Natural killer cell (primary cell): ENCODE data around the gene SPATA31E1. TPM values are rescaled to one million over a fixed set of nuclear protein-coding genes. Genes with fewer than 3 reads are reported as not detected.

ENCODE experiments used
- ATAC-seq, 3 donors: fragments of 150-1000 bp in 2 of 3; fragments of 200-7000 bp in 1 of 3; cut with Tn5 transposase; 1 replicate in 1 of 3; 2 replicates in 2 of 3; pipeline ENCODE4 v1.10.0; 2021; ENCODE audit warnings: mild to moderate bottlenecking in 2 of 3, moderate library complexity in 2 of 3
- DNase-seq, 2 donors: peaks; one replicate each; pipeline versions ENCODE4 v3.0.0 to v3.0.0-alpha.2; 2013 to 2021; ENCODE audit warnings: mixed read lengths in 1 of 2
- H3K27ac ChIP-seq: one replicate; pipeline ENCODE4 v1.5.1; 2013; ENCODE audit warnings: mild to moderate bottlenecking, low read length
- H3K27me3 ChIP-seq: one replicate; pipeline ENCODE4 v1.6.1; 2013; ENCODE audit warnings: low read length; ENCODE audit not compliant: control insufficient read depth, insufficient read depth
- H3K36me3 ChIP-seq: one replicate; pipeline ENCODE4 v1.6.1; 2013; ENCODE audit warnings: low read length; ENCODE audit not compliant: control insufficient read depth, insufficient read depth
- H3K4me1 ChIP-seq: one replicate; pipeline ENCODE4 v1.6.1; 2013; ENCODE audit warnings: low read length; ENCODE audit not compliant: control insufficient read depth, insufficient read depth
- H3K4me3 ChIP-seq: one replicate; pipeline ENCODE4 v1.5.1; 2013; ENCODE audit warnings: low read length
- H3K9me3 ChIP-seq: one replicate; pipeline ENCODE4 v1.6.1; 2013; ENCODE audit warnings: low read length; ENCODE audit not compliant: control insufficient read depth, insufficient read depth
- H3K27ac Mint-ChIP-seq, 2 donors: one replicate each; pipeline ENCODE4 v1.8.0; 2022; ENCODE audit warnings: mild to moderate bottlenecking in 2 of 2, mixed read lengths in 2 of 2, moderate library complexity in 1 of 2
- H3K27me3 Mint-ChIP-seq, 2 donors: one replicate each; pipeline ENCODE4 v1.8.0; 2022; ENCODE audit warnings: low read depth in 2 of 2, mixed read lengths in 2 of 2
- H3K36me3 Mint-ChIP-seq: one replicate; pipeline ENCODE4 v1.8.0; 2022; ENCODE audit warnings: mixed read lengths
- H3K4me1 Mint-ChIP-seq, 2 donors: one replicate each; pipeline ENCODE4 v1.8.0; 2022; ENCODE audit warnings: mixed read lengths in 2 of 2
- H3K4me3 Mint-ChIP-seq: one replicate; pipeline ENCODE4 v1.8.0; 2022; ENCODE audit warnings: mild to moderate bottlenecking, moderate library complexity, mixed read lengths
- H3K9me3 Mint-ChIP-seq, 2 donors: one replicate each; pipeline ENCODE4 v1.8.0; 2022; ENCODE audit warnings: mixed read lengths in 2 of 2
- CTCF ChIP-seq: fragments of 200-600 bp; IDR thresholded peaks from one replicate; pipeline ENCODE4 v1.8.0; 2022; ENCODE audit warnings: antibody characterized with exemption
- WGBS: methylation state at CpG from one replicate; pipeline ENCODE4 v1.1.7; 2013; ENCODE audit warnings: missing lambda C conversion rate; ENCODE audit not compliant: insufficient coverage; 5-methylcytosine and 5-hydroxymethylcytosine counted together
- intact Hi-C: fragments of 100-400 bp; cut with micrococcal nuclease; formaldehyde crosslinking; loops from one replicate; pipeline ENCODE4 v1.14.2; 2022
- total RNA-seq, 4 donors: library from RNA; stranded (reverse); fragments of 120-200 nt in 1 of 4; gene quantifications; one replicate each; pipeline versions ENCODE4 v1.2.3 to v1.2.4, GENCODE V29; 2013 to 2022

SPATA31E1 gene
- total RNA-seq, 3 donors from 2014 or later (not counting 1 experiment from before 2014, with no cell fraction given) = not detected

- Mint-ChIP-seq H3K4me1 (no peaks in the 10 kb centered on the region), H3K36me3 (no peaks in the 10 kb centered on the region), H3K4me3 (no peak overlapping the region), H3K27ac (no peak overlapping the region), H3K9me3 (no peaks in the 10 kb centered on the region), H3K27me3 (peaks cover 6 to 7% of the 10 kb centered on the region in 2 donors)
- Histone ChIP-seq H3K9me3 (peaks cover 3% of the 10 kb centered on the region), H3K27ac (no peak overlapping the region), H3K4me3 (no peak overlapping the region), H3K4me1 (no peaks in the 10 kb centered on the region), H3K27me3 (no peaks in the 10 kb centered on the region), H3K36me3 (no peaks in the 10 kb centered on the region)
- intact Hi-C loops = no loop called here
- no peak for TF ChIP-seq CTCF
- ATAC-seq = no peak
- no peak for DNase-seq
- WGBS = 82% methylated on average over 6 of the region's 7 CpGs
These were observed 29.4 kb upstream of the SPATA31E1 start for GRCh38 chr9:87853302-87853701.

- TF ChIP-seq CTCF = no peak
- H3K9me3 ChIP-seq = peaks cover 3% of the 10 kb centered on the region
- H3K4me3 Mint-ChIP-seq = no peak overlapping the region
- H3K4me3 ChIP-seq = no peak overlapping the region
- H3K36me3 ChIP-seq = no peaks in the 10 kb centered on the region
- no peak overlapping the region for H3K27ac ChIP-seq
- DNase-seq (no peak), ATAC-seq (no peak)
- H3K4me1 ChIP-seq = no peaks in the 10 kb centered on the region
- no peaks in the 10 kb centered on the region for H3K9me3 Mint-ChIP-seq
- intact Hi-C loops = no loop called here
- H3K27ac Mint-ChIP-seq = no peak overlapping the region
- H3K27me3 ChIP-seq = no peaks in the 10 kb centered on the region
- 85% methylated on average over 2 of the region's 3 CpGs for WGBS
- no peaks in the 10 kb centered on the region for H3K36me3 Mint-ChIP-seq
- H3K4me1 Mint-ChIP-seq = no peaks in the 10 kb centered on the region
- H3K27me3 Mint-ChIP-seq = peaks cover under 1 to 4% of the 10 kb centered on the region in 2 donors
These were observed 28.6 kb upstream of the SPATA31E1 start for GRCh38 chr9:87853876-87854579.

- 98% methylated on average over 5 of the region's 5 CpGs for WGBS
- H3K27ac ChIP-seq = no peak overlapping the region
- no peaks in the 10 kb centered on the region for H3K4me1 Mint-ChIP-seq
- no peaks in the 10 kb centered on the region for H3K27me3 ChIP-seq
- ATAC-seq (no peak), DNase-seq (no peak)
- peaks cover 3% of the 10 kb centered on the region for H3K9me3 ChIP-seq
- no peak for TF ChIP-seq CTCF
- no peaks in the 10 kb centered on the region for H3K9me3 Mint-ChIP-seq
- intact Hi-C loops = no loop called here
- no peak overlapping the region for H3K4me3 Mint-ChIP-seq
- H3K4me3 ChIP-seq = no peak overlapping the region
- no peaks in the 10 kb centered on the region for H3K4me1 ChIP-seq
- H3K27me3 Mint-ChIP-seq = peaks cover 0 to 4% of the 10 kb centered on the region in 2 donors
- no peaks in the 10 kb centered on the region for H3K36me3 Mint-ChIP-seq
- H3K36me3 ChIP-seq = no peaks in the 10 kb centered on the region
- H3K27ac Mint-ChIP-seq = no peak overlapping the region
These were observed 28.1 kb upstream of the SPATA31E1 start for GRCh38 chr9:87854580-87854955.

- Mint-ChIP-seq H3K27me3 (peaks cover 0 to 4% of the 10 kb centered on the region in 2 donors), H3K4me1 (no peaks in the 10 kb centered on the region), H3K36me3 (no peaks in the 10 kb centered on the region), H3K27ac (no peak overlapping the region), H3K4me3 (no peak overlapping the region), H3K9me3 (no peaks in the 10 kb centered on the region)
- Histone ChIP-seq H3K36me3 (no peaks in the 10 kb centered on the region), H3K4me3 (no peak overlapping the region), H3K4me1 (no peaks in the 10 kb centered on the region), H3K9me3 (peaks cover 3% of the 10 kb centered on the region), H3K27ac (no peak overlapping the region), H3K27me3 (no peaks in the 10 kb centered on the region)
- intact Hi-C loops = no loop called here
- 84% methylated on average over 3 of the region's 3 CpGs for WGBS
- DNase-seq = no peak
- TF ChIP-seq CTCF = no peak
- ATAC-seq = no peak
These were observed 27.6 kb upstream of the SPATA31E1 start for GRCh38 chr9:87855061-87855460.
